Hematopoietic multipotent progenitor cell treated with erythropoietin and hydrocortisone succinate and interleukin-3 and kit ligand, for 6 days (in vitro differentiated cells): Measurements from ENCODE around the gene WNT3A.
A peak's percentile ranks its signal among the peaks of the same experiment; 100 is the strongest.

ENCODE experiments used
- DNase-seq: peaks from one replicate; pipeline ENCODE4 v3.0.0-alpha.2; 2015

The WNT3A gene

DNA sequence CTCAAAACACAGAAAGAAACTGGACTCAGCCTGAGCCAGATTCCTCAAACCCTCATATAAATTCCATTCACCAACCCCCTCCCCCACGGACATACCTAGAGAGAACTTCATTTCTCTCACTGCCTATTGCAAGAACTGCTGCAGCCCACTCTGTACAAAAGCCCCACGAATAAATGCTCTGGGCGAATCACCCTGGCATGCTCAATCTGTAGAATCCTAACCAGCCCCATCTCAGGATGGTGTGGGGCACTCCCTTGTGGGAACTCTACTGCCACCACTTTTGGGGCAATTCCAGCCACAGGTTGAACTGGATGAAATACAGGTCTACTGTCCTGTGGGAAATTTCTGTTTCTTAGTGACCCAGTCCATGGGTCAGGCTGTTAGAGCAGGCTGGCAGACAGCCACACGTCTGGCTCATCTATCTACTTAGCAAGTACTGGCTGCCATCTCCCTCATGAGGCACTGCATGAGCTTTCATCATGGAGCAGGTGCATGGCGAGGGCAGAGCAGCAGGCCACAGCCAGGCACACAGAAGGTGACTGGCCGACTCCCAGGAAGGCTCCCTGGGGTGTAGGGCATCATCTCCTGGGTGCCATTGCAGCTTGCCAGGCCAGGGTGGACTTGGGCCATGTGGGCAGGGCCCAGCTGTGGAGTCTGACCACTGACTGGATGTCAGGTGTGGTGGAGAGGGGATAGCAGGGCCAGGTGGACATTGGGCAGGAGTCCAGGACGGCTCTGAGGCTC lies 97.9 kb downstream of the WNT3A start:
- no peak for DNase-seq

DNA sequence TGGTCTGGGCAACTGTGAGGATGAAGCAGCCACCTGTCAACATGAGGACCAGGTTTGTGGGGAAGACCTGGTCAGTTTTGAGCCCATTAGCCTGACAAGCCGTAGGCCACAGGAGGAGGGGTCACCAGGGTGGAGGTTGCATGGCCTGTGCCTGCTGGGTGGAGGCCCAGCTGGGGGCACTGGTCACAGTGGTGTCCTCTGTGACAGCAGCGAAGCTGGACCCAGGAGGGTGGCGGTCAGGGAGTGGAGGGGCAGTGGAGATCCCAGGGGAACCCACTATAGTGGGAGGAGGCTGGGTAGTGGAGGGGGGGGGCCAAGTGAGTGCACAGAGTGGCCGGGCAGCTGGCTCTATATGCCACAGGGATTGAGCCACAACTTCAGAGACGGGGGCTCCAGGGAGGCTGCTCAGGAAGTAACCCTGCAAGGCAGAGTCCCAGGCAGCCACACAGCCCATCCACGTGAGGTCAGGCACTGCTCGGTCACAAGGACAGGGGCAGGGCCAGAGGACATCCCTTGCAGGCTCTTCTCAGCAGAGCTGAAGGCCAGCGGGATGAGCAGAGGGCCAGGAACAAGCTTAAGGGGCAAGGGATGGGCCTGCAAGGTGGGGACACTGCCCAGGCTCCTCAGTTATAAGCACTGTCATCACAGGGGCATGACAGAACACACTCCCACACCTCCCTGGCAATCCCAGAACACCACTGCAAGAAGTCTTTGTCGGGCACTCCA lies 98.6 kb downstream of the WNT3A start:
- no peak for DNase-seq

DNA sequence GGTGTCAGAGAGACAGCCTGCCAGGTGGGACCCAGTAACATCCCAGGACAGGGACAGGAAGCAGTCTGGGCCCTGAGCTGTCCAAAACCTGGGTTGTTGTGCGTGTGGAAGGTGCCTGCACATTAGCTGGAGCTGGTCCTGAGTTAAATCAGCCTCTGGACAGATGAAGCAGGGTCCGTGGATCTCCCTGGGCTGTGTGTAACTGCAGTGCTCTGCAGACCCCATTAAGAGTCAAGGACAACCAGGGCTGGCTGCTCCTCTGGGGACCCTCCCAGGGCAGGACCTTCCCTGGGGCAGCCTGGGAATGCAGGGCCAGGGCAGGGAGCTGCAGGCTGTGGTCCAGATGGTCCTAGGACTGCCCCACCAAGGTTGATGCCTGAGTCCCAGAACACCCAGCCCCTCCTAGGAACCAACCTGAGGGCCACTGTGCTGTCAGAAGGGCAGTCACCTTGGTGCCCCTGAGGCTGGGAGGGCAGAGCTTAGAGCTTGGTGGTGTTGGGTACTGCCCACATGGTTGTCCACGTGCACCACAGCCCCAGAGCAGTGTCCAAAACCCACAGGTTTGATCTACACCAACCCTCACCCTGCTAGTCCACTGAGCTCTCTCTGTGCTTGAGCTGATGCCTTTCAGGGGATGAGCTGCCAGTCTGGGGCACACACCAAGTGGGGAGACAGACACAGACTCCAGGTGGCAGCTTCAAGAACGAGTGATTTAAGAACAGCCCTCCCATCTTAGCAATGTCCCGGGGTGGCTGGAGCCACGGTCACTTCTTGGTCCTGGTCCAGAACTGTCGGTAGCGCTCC lies 99.4 kb downstream of the WNT3A start:
- no peak for DNase-seq

DNA sequence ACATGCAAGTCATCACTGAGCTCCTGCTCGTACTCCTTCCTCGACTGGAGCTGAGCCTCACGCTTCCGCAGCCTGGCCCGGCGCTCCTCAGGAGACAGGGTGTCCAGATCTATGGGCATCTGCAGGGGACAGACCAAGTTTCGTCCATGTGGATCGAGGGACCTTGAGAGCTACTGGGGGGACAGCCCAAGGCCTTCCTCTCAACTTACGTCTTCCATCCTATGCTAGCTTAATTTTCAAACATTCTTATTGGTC lies 99.9 kb downstream of the WNT3A start:
- DNase-seq: no peak

DNA sequence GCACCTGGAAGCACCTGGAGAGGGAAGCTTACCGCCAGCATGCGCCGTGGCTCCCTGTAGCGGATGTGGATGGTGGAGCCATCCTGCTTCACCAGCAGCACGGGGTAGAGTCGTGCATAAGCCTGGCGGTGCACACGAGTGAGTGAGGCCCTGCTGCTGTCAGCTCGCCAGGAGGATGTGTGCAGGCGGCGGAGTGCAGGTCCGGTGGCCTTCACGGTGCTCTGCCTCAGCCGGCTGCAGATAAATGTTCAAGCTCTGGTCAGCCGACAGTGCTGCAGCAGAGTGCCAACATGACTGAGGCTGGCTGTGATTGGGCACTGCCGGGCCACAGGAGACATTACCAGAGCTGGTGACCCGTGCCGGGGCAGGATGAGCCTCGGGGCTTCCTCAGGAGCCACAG lies 100.8 kb downstream of the WNT3A start:
- DNase-seq: no peak

DNA sequence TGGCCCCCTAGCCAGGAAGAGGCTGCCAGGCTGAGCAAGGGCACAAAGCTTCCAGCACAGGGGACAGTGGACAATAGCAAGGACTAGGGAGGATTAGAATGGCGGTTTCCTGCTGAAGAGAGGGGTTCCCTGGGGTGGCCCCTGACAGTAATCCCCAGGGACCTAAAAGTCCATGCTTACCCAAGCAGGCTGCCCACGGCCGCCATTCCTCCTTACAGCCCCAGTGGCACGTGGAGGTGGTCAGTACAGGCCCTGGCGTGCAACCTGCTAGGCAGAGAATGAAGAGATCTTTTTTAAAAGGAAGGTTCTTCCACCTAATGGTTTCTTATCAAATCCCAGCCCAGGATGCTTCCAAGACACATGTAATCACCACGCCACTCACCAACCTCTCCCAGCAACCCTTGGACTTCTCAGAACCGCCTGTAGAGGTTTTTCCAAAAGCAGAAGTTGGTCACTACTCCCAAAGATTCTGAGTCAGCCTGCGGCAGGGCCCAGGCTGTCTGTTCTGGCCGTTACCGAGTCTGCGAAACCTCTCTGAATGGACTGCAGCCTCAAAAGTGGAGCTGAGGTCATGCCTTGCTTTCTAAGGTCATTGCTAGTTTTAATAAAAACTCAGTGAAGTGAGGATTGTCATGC lies 101.4 kb downstream of the WNT3A start:
- DNase-seq: no peak

DNA sequence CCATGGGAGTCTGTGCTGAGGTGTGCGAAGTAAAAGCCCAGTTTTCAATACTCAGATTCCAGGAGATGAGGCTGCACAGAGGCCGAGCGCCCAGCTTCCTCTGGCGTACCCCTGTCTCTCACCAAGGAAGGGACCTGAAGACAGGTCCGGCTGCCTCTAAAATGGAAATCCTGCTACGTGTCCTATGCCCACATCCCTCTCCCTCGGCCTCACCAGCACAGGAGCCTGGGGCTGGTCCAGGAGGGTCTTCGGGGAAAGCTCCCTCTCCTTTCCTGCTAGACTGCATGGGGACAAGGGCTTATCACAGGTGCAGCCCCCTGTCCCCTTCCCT lies 101.9 kb downstream of the WNT3A start:
- no peak for DNase-seq

DNA sequence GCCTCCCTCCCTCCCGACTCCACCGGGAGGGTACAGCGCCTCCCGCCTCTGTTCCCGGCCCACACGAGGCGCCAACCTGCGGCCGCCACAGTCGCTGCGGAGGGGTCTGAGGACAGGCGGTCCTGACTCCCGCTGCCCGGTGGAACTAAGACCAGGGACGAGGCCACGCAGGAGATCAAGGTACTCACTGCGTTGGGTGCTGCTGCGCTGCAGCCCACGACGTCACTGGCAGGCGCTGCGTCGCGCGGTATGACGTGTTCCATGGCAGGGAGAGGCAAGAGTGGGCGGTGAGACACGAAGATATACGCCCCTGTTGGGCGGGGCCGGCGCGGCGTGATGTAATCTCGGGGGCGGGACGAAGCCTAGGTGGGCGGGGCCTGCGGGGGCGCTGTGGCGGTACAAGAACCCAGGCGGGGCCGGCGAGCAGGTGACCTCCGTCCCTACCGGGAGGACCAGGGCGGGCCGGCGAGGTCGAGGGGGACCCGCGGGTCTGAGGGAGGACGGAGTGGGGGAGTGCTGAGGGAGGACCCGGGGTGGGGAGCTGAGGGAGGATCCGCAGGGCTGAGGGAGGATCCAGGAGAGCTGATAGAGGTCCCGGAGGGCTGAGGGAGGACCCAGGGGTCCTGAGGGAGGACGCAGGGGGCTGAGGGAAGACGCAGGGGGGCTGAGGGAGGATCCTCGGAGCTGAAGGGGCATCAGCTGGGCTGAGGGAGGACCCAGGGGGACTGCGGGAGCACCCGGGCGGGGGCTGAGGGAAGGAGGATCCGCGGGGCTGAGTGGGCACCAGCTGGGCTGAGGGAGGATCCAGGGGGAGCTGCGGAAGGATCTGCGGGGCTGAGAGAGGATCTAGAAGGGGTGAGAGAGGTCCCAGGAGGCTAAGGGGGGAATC lies 102.5 kb downstream of the WNT3A start, which contains the start of gene MRPL55:
Gene MRPL55 (minus strand): TSS at position 227 of the 889 bp plus-strand sequence. CDS start 1,039 bp downstream, outside the sequence.
- peak; percentile 97 for DNase-seq

DNA sequence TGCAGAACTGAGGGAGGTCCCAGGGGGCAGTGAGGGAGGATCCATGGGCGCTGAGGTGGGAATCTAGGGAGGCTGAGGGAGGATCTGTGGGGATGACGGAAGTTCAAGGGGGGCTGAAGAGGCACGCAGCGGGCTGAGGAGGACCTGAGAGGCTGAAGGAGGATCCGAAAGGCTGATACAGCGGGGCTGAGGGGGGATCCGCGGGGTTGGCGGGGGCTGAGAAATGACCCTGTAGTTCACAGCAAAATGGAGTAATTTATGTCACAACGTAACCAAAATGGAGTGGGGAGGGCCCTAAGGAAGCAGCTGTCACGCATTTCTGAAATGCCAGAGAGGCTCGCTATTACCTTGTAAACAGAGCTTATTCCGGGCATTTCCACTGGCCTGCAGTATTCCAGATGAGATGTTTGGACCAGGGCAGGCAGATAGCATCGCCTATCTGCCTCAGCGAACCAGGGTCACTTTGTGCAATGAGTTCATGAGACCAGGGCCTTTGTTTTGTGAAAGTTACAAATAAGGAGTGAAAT lies 103.2 kb downstream of the WNT3A start:
- DNase-seq: no peak

DNA sequence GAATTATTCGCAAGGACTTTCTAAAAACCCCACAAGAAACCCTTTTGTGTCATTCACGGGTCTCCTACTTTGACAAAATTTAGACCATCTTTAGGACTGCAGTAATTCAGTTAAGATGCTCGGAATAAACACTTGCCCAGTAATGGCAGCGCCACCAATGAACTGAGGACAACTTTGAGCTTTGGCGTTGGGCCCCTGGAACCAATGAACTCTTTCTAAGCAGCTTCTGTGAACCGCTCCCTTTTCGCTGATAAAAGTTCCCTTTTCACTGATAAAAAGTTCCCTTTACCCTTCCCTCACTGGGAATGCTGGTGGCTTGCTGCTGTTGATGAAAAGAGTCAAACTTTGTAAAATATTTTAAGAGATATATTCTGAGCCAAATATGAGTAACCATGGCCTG lies 103.8 kb downstream of the WNT3A start:
- DNase-seq: no peak
